Measurements from ENCODE around the gene NIPA2.
"Not testable (repeated sequence)": the region's sequence is repeated elsewhere in the genome, so short reads cannot be mapped to it uniquely, and the experiment has no call there.

The NIPA2 gene

DNA sequence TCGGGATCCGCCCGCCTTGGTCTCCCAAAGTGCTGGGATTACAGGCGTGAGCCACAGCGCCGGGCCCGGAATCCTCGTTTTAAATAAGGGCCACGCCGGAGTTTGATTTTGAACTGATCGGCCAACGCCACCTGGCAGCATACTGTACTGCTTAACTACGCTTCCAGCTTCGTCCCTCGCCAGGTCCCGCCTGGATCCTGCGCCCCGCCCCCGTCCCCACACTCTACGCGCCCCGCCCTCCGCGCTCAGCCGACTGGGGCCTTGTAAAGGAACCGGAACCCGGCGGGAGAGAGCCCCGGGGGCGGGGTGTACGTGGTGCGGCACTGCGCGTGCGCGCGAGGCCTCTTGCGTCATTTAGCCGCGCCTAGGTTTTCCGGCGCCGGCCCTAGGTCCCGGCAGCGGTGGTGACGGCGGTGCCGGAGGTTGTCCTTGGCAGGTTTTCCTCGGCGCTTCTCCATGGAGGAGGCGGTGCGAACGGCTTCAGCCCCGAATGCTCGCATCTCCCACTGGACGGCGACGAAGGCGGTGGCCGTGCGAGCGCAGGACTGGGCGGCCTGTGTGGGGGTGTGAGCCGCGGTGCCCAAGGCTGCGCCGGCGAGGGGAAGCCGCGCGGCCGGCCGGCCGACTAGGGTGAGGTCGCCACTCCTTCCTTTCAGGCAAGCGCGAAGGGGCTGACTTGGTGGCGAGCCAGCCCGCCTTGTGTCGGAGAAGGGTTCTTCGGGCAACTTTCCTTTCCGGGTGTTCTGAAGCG, at the start of gene NIPA2:
NIPA2 (plus strand) TSS at position 375 of the 751 bp plus-strand sequence. CDS start 13,066 bp downstream, outside the sequence.
- TF ChIP-seq, protein P1, sequence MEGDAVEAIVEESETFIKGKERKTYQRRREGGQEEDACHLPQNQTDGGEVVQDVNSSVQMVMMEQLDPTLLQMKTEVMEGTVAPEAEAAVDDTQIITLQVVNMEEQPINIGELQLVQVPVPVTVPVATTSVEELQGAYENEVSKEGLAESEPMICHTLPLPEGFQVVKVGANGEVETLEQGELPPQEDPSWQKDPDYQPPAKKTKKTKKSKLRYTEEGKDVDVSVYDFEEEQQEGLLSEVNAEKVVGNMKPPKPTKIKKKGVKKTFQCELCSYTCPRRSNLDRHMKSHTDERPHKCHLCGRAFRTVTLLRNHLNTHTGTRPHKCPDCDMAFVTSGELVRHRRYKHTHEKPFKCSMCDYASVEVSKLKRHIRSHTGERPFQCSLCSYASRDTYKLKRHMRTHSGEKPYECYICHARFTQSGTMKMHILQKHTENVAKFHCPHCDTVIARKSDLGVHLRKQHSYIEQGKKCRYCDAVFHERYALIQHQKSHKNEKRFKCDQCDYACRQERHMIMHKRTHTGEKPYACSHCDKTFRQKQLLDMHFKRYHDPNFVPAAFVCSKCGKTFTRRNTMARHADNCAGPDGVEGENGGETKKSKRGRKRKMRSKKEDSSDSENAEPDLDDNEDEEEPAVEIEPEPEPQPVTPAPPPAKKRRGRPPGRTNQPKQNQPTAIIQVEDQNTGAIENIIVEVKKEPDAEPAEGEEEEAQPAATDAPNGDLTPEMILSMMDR (IDR thresholded peaks at IDR 0.05; ENCODE audit: low read depth, low read length), result no peak

DNA sequence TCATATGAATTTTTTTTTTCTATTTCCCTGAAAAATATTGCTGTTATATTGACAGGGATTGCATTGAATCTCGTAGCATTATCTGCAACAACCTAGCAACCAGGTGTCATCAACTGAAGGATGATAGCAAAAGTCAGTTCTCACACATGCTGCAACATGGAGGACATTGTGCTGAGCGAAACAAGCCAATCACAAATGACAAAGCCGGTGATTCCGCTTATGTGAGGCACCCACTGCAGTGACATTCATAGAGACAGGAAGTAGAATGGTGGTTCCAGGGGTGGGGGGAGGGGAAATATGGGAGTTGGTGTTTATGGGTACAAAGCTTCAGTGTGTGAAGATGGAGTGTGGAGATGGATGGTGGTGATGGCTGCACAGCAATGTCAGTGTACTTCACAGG, 44.4 kb upstream of the NIPA2 start:
- H3K4me3 ChIP-seq (ENCODE audit: low read depth, low read length), result no peak overlapping the region
- TF ChIP-seq, protein P1 (IDR thresholded peaks at IDR 0.05; ENCODE audit: low read depth, low read length), result no peak

More for the DNA sequence above, at the start of gene NIPA2:
- H3K4me3 ChIP-seq (ENCODE audit: low read depth, low read length), result peak within 1 kb of the TSS; percentile 94

GRCh38 chr15:22794621-22795167, 43.8 kb upstream of the NIPA2 start:
- no peak overlapping the region for H3K4me3 ChIP-seq (ENCODE audit: low read depth, low read length)
- TF ChIP-seq, protein P1 (IDR thresholded peaks at IDR 0.05; ENCODE audit: low read depth, low read length), result no peak

DNA sequence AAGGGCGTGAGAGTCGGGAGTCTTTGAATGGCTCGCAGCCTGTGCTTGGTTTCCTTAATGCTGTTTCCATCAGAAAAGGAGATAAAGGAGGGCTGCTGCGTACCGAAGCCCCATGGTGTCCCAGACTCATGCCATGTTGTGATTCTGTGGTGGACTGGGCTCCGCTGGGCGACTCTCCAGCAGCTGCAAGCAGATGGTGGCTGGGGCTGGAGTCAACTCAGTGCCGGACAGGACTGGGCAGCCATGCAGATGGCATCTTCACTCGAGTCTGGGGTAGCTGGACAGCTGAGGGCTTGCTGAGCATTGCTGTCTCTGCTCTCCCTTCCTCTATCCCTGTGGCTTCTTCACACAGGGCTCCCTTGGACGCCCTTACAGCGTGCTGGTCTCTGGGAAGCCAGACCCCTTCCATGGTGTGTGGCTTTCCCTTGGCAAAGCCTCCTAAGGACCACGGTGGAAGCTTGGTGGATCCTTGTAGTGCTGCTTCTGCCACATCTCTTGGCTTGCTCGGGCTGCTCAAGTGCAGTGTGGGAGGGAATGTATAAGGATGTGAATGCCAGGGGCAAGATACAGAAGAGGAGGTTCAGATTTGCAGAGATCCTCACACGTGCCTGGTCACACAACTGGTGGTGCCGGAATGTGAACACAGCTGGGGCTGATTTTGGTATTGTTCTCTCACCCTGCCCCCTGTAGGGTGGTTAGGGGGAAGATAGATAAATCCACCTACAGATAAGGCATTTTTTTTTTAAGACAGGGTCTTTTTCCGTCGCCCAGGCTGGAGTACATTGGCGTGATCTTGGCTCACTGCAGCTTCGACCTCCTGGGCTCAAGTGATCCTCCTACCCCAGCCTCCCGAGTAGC, 43.0 kb upstream of the NIPA2 start:
- H3K4me3 ChIP-seq (ENCODE audit: low read depth, low read length), result no peak overlapping the region
- TF ChIP-seq, protein P1 (IDR thresholded peaks at IDR 0.05; ENCODE audit: low read depth, low read length), result no peak

DNA sequence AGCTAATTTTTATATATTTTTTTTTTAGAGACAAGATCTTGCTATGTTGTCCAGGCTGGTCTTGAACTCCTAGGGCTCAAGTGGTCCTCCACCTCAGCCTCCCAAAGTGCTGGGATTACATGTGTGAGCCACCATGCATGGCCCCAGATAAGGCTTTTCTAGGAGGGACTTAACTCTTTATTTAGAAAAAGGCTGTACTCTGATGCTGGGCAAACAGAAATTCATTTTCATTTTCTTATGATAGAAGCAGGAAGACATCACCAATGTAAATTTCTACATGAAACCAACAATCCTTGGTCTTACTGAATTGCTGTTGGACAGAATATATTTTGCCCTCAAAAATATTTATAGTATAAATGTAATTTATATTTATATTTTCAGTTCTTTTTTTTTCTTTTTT, 42.4 kb upstream of the NIPA2 start:
- H3K4me3 ChIP-seq (ENCODE audit: low read depth, low read length), result no peak overlapping the region

DNA sequence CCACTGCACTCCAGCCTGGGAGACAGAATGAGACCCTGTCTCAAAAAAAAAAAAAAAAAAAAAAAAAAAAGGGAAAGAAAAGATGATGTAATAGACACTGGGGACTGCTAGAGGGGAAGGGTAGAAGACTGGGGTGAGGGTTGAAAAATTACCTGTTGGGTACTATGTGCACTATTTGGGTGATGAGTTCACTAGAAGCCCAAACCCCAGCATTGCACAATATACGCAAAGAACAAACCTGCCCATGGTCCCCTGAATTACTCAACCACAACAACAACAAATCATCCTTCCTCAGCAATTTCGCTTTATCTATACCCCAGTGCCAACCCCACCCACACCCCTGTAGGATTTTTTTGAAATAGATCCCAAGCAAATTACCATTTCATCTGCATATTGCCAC, 38.6 kb upstream of the NIPA2 start:
- TF ChIP-seq, protein P1 (IDR thresholded peaks at IDR 0.05; ENCODE audit: low read depth, low read length), result no peak
- no peak overlapping the region for H3K4me3 ChIP-seq (ENCODE audit: low read depth, low read length)

More for the DNA sequence above, 42.4 kb upstream of the NIPA2 start:
- TF ChIP-seq, protein P1 (IDR thresholded peaks at IDR 0.05; ENCODE audit: low read depth, low read length), result no peak

DNA sequence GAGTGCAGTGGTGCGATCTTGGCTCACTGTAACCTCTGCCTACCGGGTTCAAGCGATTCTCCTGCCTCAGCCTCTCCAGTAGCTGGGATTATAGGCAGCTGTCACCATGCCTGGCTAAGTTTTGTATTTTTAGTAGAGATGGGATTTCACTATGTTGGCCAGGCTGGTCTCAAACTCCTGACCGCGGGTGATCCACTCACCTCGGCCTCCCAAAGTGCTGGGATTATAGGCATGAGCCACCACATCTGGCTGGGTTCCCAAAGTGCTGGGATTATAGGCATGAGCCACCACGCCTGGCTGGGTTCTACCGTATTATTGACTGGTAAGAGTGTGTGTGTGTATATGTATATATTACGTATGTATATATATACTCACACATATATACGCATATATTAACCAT, 35.5 kb upstream of the NIPA2 start:
- H3K4me3 ChIP-seq (ENCODE audit: low read depth, low read length), result not testable (repeated sequence)
